HG02852 (cell line): ENCODE measurements around the gene IGSF9B.

Experiments
- ATAC-seq: cut with Tn5 transposase; IDR thresholded peaks from one replicate; pipeline ENCODE4 v1.9.1; 2021; ENCODE audit warnings: mild to moderate bottlenecking, moderate library complexity; ENCODE audit not compliant: unreplicated experiment

Gene IGSF9B

DNA sequence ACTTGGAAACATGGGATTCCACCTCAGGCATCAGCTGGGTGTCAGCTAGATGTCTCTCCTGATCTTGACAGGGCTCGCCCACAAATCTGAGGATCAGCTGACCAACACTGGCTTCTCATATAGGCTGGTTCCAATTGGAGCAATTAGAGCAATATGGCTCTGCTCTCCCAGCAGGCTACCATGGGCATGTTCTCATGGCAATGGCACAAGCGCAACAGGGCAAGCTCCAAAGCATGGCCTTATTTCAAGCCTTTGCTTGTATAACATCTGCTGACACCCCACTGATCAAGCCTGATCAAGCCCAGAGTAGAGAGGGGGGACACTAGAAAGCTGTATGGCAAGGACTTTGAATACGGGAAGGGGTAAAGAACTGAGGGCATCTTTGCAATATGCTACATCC lies 70.7 kb downstream of the IGSF9B start:
- ATAC-seq = no peak

DNA sequence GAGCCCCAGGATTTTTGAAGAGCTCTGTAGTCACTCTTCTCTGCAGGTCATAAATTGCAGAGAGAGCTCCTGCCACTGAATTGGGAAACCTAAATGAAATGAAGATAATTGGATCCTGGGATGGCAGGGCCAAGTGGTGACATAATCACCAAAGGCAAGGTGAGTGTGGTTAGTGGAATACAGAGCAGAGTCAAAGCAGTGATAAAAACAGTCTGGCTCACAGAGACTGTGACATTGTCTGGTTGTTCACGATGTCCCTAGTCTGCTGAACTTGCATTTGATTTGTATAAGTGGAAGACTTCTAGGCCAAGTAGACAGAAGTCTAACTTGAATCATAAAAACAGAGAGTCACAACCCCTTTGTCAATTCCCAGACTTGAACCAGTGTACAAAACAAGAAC lies 84.6 kb downstream of the IGSF9B start:
- ATAC-seq = no peak

DNA sequence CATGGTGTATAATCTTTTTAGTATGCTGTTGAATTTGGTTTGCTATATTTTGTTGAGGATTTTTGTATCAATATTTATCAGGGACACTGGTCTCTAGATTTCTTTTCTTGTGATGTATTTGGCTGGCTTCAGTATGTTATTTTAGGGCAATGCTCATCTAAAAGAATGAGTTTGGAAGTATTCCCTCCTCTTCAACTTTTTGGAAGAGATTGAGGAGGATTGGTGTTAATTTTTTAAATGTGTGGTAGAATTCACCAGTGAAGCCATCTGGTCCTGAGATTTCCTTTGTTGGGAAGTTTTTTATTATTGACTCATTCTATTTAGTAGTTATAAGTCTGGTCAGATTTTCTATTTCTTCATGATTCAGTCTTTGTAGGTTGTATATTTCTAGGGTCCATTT lies 89.3 kb downstream of the IGSF9B start:
- no peak for ATAC-seq

- no peak for ATAC-seq
Observed at GRCh38 chr11:133865466-133865865, 91.3 kb downstream of the IGSF9B start.

DNA sequence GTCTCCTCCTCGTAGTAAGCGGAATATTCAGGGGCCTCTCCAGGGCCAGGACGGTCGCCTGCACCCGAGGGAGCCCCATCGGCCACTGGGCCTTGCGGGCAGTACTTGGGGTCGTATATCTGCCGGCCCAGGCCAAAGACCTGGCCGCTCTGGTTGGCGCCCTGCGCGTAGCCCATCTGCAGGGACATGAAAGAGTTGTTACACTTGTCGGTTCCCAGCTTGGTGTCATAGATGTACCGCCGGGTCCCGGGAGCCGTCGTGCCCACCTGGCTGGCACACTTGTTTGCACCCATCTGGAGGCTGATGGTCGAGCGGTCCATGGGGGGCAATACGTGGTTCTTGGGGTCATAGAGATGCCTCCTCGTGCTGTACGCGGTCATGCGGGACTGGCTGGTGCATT lies 92.0 kb downstream of the IGSF9B start:
- no peak for ATAC-seq

GRCh38 chr11:133860151-133860550 lies 96.6 kb downstream of the IGSF9B start:
- ATAC-seq = no peak
